Osteocyte (in vitro differentiated cells): ENCODE data around the gene MED16. TPM values are rescaled to one million over a fixed set of nuclear protein-coding genes. Genes with fewer than 3 reads are reported as not detected.
A peak's percentile ranks its signal among the peaks of the same experiment; 100 is the strongest.
"Not testable (repeated sequence)": the region's sequence is repeated elsewhere in the genome, so short reads cannot be mapped to it uniquely, and the experiment has no call there.

Source experiments
- DNase-seq: peaks from one replicate; pipeline ENCODE4 v3.0.0; 2021; ENCODE audit warnings: mixed read lengths; ENCODE audit not compliant: unreplicated experiment; ENCODE audit errors: extremely low spot score
- H3K27ac Mint-ChIP-seq: one replicate; pipeline ENCODE4 v1.8.0; 2021; ENCODE audit warnings: mild to moderate bottlenecking, mixed read lengths; ENCODE audit not compliant: unreplicated experiment
- H3K27me3 Mint-ChIP-seq: one replicate; pipeline ENCODE4 v1.8.0; 2021; ENCODE audit warnings: mixed read lengths; ENCODE audit not compliant: unreplicated experiment
- H3K36me3 Mint-ChIP-seq: one replicate; pipeline ENCODE4 v1.8.0; 2021; ENCODE audit warnings: mixed read lengths; ENCODE audit not compliant: unreplicated experiment
- H3K4me1 Mint-ChIP-seq: one replicate; pipeline ENCODE4 v1.8.0; 2021; ENCODE audit warnings: mixed read lengths; ENCODE audit not compliant: unreplicated experiment
- H3K4me3 Mint-ChIP-seq: one replicate; pipeline ENCODE4 v1.8.0; 2021; ENCODE audit warnings: mild to moderate bottlenecking, moderate library complexity, mixed read lengths; ENCODE audit not compliant: unreplicated experiment
- H3K9me3 Mint-ChIP-seq: one replicate; pipeline ENCODE4 v1.8.0; 2021; ENCODE audit warnings: mixed read lengths; ENCODE audit not compliant: unreplicated experiment
- total RNA-seq: library from RNA; stranded (reverse); gene quantifications from 2 replicates; pipeline ENCODE4 v1.2.1, GENCODE V29; 2021
- TF ChIP-seq, protein P1 (sequence below): fragments of 200-600 bp; sonication (generic); IDR thresholded peaks from 2 replicates; pipeline ENCODE4 v1.5.0; 2021; ENCODE audit warnings: antibody characterized with exemption, mild to moderate bottlenecking, moderate library complexity

Gene MED16
- total RNA-seq, 1 donor from 2014 or later = 72.3 TPM

- Mint-ChIP-seq H3K9me3 (no peaks in the 10 kb centered on the region), H3K4me3 (no peak overlapping the region), H3K27me3 (no peaks in the 10 kb centered on the region), H3K27ac (no peak overlapping the region), H3K36me3 (peaks cover 7% of the 10 kb centered on the region), H3K4me1 (peaks cover 9% of the 10 kb centered on the region)
- TF ChIP-seq, protein P1, sequence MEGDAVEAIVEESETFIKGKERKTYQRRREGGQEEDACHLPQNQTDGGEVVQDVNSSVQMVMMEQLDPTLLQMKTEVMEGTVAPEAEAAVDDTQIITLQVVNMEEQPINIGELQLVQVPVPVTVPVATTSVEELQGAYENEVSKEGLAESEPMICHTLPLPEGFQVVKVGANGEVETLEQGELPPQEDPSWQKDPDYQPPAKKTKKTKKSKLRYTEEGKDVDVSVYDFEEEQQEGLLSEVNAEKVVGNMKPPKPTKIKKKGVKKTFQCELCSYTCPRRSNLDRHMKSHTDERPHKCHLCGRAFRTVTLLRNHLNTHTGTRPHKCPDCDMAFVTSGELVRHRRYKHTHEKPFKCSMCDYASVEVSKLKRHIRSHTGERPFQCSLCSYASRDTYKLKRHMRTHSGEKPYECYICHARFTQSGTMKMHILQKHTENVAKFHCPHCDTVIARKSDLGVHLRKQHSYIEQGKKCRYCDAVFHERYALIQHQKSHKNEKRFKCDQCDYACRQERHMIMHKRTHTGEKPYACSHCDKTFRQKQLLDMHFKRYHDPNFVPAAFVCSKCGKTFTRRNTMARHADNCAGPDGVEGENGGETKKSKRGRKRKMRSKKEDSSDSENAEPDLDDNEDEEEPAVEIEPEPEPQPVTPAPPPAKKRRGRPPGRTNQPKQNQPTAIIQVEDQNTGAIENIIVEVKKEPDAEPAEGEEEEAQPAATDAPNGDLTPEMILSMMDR = no peak
- DNase-seq = no peak
These were observed 4.6 kb upstream of the MED16 start for GRCh38 chr19:897442-898039.

- no peak overlapping the region for H3K4me3 Mint-ChIP-seq
- peaks cover 7% of the 10 kb centered on the region for H3K36me3 Mint-ChIP-seq
- DNase-seq = no peak
- peaks cover 11% of the 10 kb centered on the region for H3K4me1 Mint-ChIP-seq
- no peaks in the 10 kb centered on the region for H3K27me3 Mint-ChIP-seq
- TF ChIP-seq, protein P1 = no peak
- no peaks in the 10 kb centered on the region for H3K9me3 Mint-ChIP-seq
- no peak overlapping the region for H3K27ac Mint-ChIP-seq
These were observed 4.0 kb upstream of the MED16 start for GRCh38 chr19:896999-897398.

DNA sequence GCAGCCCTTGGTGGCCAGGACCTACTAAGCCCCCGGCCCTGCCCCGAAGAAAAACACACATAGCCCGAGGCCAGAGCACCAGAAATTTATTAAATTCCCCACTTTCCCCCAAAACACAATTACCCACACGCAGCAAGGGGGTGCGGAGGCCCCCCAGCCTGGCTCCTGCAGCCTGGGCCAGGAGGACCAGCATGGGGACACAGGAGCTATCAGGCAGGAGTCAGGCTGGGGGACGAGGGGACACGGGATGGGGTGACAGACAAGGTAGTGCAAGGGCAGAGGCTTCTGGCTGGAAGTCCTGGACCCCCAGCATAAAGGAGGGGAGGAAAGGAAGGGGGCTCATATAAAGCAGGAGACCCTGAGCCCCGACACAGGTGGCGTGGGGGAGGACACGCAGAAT, 3.4 kb upstream of the MED16 start:
- Mint-ChIP-seq H3K4me3 (no peak overlapping the region), H3K9me3 (no peaks in the 10 kb centered on the region), H3K36me3 (peaks cover 7% of the 10 kb centered on the region), H3K27ac (no peak overlapping the region), H3K27me3 (no peaks in the 10 kb centered on the region), H3K4me1 (peaks cover 13% of the 10 kb centered on the region)
- no peak for DNase-seq
- TF ChIP-seq, protein P1 = no peak

- no peak for DNase-seq
- Mint-ChIP-seq H3K27ac (peak overlapping the region; percentile 71), H3K27me3 (no peaks in the 10 kb centered on the region)
These were observed 619 bp downstream of the MED16 start for GRCh38 chr19:892243-892893.

GRCh38 chr19:891421-892200, 1.4 kb downstream of the MED16 start:
- H3K27me3 Mint-ChIP-seq = not testable (repeated sequence)

More at GRCh38 chr19:892243-892893, 619 bp downstream of the MED16 start:
- TF ChIP-seq, protein P1 = no peak
- Mint-ChIP-seq H3K4me1 (peaks cover 17% of the 10 kb centered on the region), H3K4me3 (peak overlapping the region; percentile 79), H3K36me3 (peaks cover 7% of the 10 kb centered on the region), H3K9me3 (no peaks in the 10 kb centered on the region)

More at GRCh38 chr19:891421-892200, 1.4 kb downstream of the MED16 start:
- H3K4me1 Mint-ChIP-seq = peaks cover 17% of the 10 kb centered on the region
- H3K27ac Mint-ChIP-seq = peak overlapping the region; percentile 34
- not testable (repeated sequence) for H3K9me3 Mint-ChIP-seq, H3K36me3 Mint-ChIP-seq, DNase-seq
- H3K4me3 Mint-ChIP-seq = peak overlapping the region; percentile 79
